Esophagus muscularis mucosa (tissue), 4 donors: ENCODE data around the gene COMMD6.

Experiments
- EP300 ChIP-seq: sonication (generic); formaldehyde crosslinking; IDR thresholded peaks from one replicate; pipeline ENCODE4 v1.6.1; 2017; ENCODE audit warnings: antibody characterized with exemption
- POLR2A ChIP-seq: fragments of 450-650 bp; IDR thresholded peaks from one replicate; pipeline ENCODE4 v1.6.1; 2017; ENCODE audit warnings: antibody characterized with exemption, moderate library complexity, mild to moderate bottlenecking, low read depth
- TF ChIP-seq, protein P1 (sequence below), 3 experiments: fragments of 200-600 bp in 2 of 3; fragments of 450-650 bp in 1 of 3; sonication (generic) in 2 of 3; IDR thresholded peaks; one replicate each; pipeline ENCODE4 v1.5.1; 2017 to 2019; ENCODE audit warnings: antibody characterized with exemption in 3 of 3, mild to moderate bottlenecking in 2 of 3, moderate library complexity in 1 of 3

DNA sequence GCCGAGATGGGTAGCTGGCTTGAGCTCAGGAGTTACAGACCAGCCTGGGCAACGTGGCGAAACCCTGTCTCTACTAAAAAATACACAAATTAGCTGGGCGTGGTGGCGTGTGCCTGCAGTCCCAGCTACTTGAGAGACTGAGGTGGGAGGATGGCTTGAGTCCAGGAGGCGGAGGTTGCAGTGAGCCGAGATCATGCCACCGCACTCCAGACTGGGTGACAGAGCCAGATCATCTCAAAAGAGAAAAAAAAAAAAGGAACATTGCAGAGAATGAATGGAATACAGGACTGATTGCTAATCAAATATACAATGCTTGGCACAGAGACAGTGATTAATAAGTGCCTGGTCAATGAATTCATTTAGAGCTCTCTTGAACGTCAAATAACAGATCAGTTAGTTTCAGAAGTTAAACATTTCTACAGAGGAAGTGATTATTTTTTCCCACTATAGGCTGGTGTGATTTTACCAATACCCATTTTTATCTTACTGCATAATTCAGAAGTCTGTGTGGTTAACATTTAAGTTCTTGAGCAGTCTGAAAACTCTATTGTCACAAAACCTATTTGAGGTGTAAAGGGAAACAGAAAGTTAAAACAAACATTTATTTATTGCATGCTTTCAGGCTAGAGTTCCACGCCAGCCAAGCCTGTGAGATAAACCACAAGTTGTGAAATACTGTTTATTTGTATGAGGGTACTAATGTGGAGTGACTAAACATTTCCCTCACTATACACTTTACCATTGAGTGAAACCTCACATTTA, 48.0 kb downstream of the COMMD6 start:
- no peak for TF ChIP-seq POLR2A
- TF ChIP-seq, protein P1, sequence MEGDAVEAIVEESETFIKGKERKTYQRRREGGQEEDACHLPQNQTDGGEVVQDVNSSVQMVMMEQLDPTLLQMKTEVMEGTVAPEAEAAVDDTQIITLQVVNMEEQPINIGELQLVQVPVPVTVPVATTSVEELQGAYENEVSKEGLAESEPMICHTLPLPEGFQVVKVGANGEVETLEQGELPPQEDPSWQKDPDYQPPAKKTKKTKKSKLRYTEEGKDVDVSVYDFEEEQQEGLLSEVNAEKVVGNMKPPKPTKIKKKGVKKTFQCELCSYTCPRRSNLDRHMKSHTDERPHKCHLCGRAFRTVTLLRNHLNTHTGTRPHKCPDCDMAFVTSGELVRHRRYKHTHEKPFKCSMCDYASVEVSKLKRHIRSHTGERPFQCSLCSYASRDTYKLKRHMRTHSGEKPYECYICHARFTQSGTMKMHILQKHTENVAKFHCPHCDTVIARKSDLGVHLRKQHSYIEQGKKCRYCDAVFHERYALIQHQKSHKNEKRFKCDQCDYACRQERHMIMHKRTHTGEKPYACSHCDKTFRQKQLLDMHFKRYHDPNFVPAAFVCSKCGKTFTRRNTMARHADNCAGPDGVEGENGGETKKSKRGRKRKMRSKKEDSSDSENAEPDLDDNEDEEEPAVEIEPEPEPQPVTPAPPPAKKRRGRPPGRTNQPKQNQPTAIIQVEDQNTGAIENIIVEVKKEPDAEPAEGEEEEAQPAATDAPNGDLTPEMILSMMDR (IDR thresholded peaks at IDR 0.05) = no peak
- TF ChIP-seq EP300 = no peak
